HCT116 (cell line): ENCODE results near the gene GPATCH8. TPM values are rescaled to one million over a fixed set of nuclear protein-coding genes. Genes with fewer than 3 reads are reported as not detected.

Experiments
- ATAC-seq: fragments of 200-7000 bp; cut with Tn5 transposase; 2 replicates; pipeline ENCODE4 v1.9.1; 2020; ENCODE audit warnings: mild to moderate bottlenecking, moderate library complexity
- BruUV-seq: library from RNA; stranded (reverse); fragments of 400-500 nt; replicated peaks from 2 replicates; lab custom pipeline; 2021; lab: Mats Ljungman, UMichigan
- CTCF ChIA-PET: fragments of 300-600 bp; sonication (Branson Sonifier 250); formaldehyde crosslinking; loops from one replicate; lab custom pipeline; 2021; ENCODE audit warnings: antibody characterized with exemption; lab: Charles Lee
- POLR2A ChIA-PET: fragments of 300-600, 350-600 bp; sonication (Branson Sonifier 250); formaldehyde crosslinking; loops from one replicate; lab custom pipeline; 2021; ENCODE audit warnings: antibody characterized with exemption; lab: Charles Lee
- RAD21 ChIA-PET, 2 experiments: fragments of 300-600 bp; sonication (Branson Sonifier 250); formaldehyde crosslinking; loops; one replicate each; lab custom pipeline; 2023; ENCODE audit warnings: low total read pairs in 2 of 2; ENCODE audit not compliant: uncharacterized antibody in 2 of 2, unreplicated experiment in 2 of 2, low non-redundant PET in 1 of 2; lab: Charles Lee
- DNase-seq: peaks from one replicate; pipeline ENCODE4 v3.0.0-alpha.2; 2010; ENCODE audit warnings: low read depth, low spot score
- H2AFZ ChIP-seq: fragments of 200-600 bp; shearing (Covaris generic), sonication (generic); 2 replicates; pipeline ENCODE4 v1.6.1; 2017; ENCODE audit warnings: low read depth, mixed run types, mixed read lengths, antibody characterized with exemption, low read length; ENCODE audit not compliant: poor library complexity, severe bottlenecking
- H3K27ac ChIP-seq: 2 replicates; pipeline ENCODE4 v1.5.1; 2012; ENCODE audit warnings: low read depth, low read length
- H3K27me3 ChIP-seq: fragments of 200-600 bp; sonication (generic); 2 replicates; pipeline ENCODE4 v1.6.1; 2016; ENCODE audit warnings: mixed run types, low read length, mixed read lengths; ENCODE audit not compliant: insufficient read depth
- H3K36me3 ChIP-seq, 2 experiments: fragments of 200-500 bp in 1 of 2; fragments of 200-600 bp in 1 of 2; sonication (Bioruptor generic) in 1 of 2; sonication (generic) in 1 of 2; 2 replicates each; pipeline versions ENCODE4 v1.5.1 to v1.6.1; 2014 to 2016; ENCODE audit warnings: low read length in 2 of 2, inconsistent platforms in 1 of 2, mixed read lengths in 1 of 2, mixed run types in 1 of 2; ENCODE audit not compliant: insufficient read depth in 2 of 2, control insufficient read depth in 1 of 2
- H3K4me1 ChIP-seq, 2 experiments: fragments of 200-600 bp in 1 of 2; sonication (generic) in 1 of 2; 2 replicates each; pipeline versions ENCODE4 v1.5.1 to v1.6.1; 2012 to 2017; ENCODE audit warnings: low read length in 2 of 2, inconsistent platforms in 1 of 2, mild to moderate bottlenecking in 1 of 2, mixed read lengths in 1 of 2, mixed run types in 1 of 2, moderate library complexity in 1 of 2; ENCODE audit not compliant: insufficient read depth in 2 of 2, control insufficient read depth in 1 of 2
- H3K4me2 ChIP-seq: fragments of 200-600 bp; sonication (generic); 2 replicates; pipeline ENCODE4 v1.6.1; 2017; ENCODE audit warnings: mixed run types, low read length, mixed read lengths
- H3K4me3 ChIP-seq, 2 experiments: fragments of 200-600 bp in 1 of 2; sonication (generic) in 1 of 2; replicated peaks in 1 of 2; 2 replicates each; pipeline ENCODE4 v1.5.1; 2011 to 2016; ENCODE audit warnings: low read length in 2 of 2, control low read depth in 1 of 2, low read depth in 1 of 2, mild to moderate bottlenecking in 1 of 2, mixed read lengths in 1 of 2, mixed run types in 1 of 2
- H3K79me2 ChIP-seq: fragments of 200-600 bp; sonication (generic); 2 replicates; pipeline ENCODE4 v1.6.1; 2017; ENCODE audit warnings: mild to moderate bottlenecking, mixed run types, low read length, moderate library complexity, mixed read lengths; ENCODE audit not compliant: insufficient read depth
- H3K9ac ChIP-seq: fragments of 200-600 bp; sonication (generic); 2 replicates; pipeline ENCODE4 v1.6.1; 2016; ENCODE audit warnings: low read length, mixed read lengths
- H3K9me2 ChIP-seq: fragments of 200-600 bp; sonication (generic), shearing (Covaris generic); 2 replicates; pipeline ENCODE4 v1.6.1; 2017; ENCODE audit warnings: mixed run types, mild to moderate bottlenecking, moderate library complexity; ENCODE audit not compliant: insufficient read depth
- H3K9me3 ChIP-seq, 2 experiments: fragments of 200-500 bp in 1 of 2; fragments of 200-600 bp in 1 of 2; sonication (Bioruptor generic) in 1 of 2; sonication (generic) in 1 of 2; 2 replicates each; pipeline ENCODE4 v1.6.1; 2014 to 2017; ENCODE audit warnings: low read length in 2 of 2, mixed read lengths in 2 of 2, inconsistent platforms in 1 of 2, low read depth in 1 of 2, mild to moderate bottlenecking in 1 of 2, mixed run types in 1 of 2, moderate library complexity in 1 of 2; ENCODE audit not compliant: control insufficient read depth in 1 of 2, insufficient read depth in 1 of 2
- H4K20me1 ChIP-seq: fragments of 200-600 bp; sonication (generic), shearing (Covaris generic); 2 replicates; pipeline ENCODE4 v1.6.1; 2017; ENCODE audit warnings: mixed run types, mild to moderate bottlenecking, moderate library complexity; ENCODE audit not compliant: insufficient read depth
- ELF1 ChIP-seq: IDR thresholded peaks from 2 replicates; pipeline ENCODE4 v1.6.1; 2012; ENCODE audit warnings: low read depth, borderline replicate concordance
- FOSL1 ChIP-seq: IDR thresholded peaks from 2 replicates; pipeline ENCODE4 v1.6.1; 2012; ENCODE audit warnings: low read depth
- JUND ChIP-seq: IDR thresholded peaks from 2 replicates; pipeline ENCODE4 v1.6.1; 2012
- POLR2A ChIP-seq: IDR thresholded peaks from 2 replicates; pipeline ENCODE4 v1.7.0; 2011; ENCODE audit warnings: borderline replicate concordance; ENCODE audit not compliant: insufficient read depth, insufficient read length; ENCODE audit errors: extremely low read depth
- YY1 ChIP-seq: IDR thresholded peaks from 2 replicates; pipeline ENCODE4 v1.6.1; 2011; ENCODE audit warnings: low read length, low read depth, moderate library complexity, mild to moderate bottlenecking; ENCODE audit not compliant: insufficient replicate concordance; ENCODE audit errors: extremely low read depth
- intact Hi-C: fragments of 100-400 bp; cut with micrococcal nuclease; formaldehyde crosslinking; loops from 2 replicates; pipeline ENCODE4 v1.10.0; 2022
- total RNA-seq: library from RNA; stranded (reverse); gene quantifications from one replicate; pipeline ENCODE4 v1.2.1, GENCODE V29; 2021; ENCODE audit not compliant: unreplicated experiment
- TF ChIP-seq, protein P1 (sequence below): IDR thresholded peaks from 2 replicates; pipeline ENCODE4 v1.6.1; 2012; ENCODE audit warnings: low read depth
- TF ChIP-seq, protein P2 (sequence below): IDR thresholded peaks from 2 replicates; pipeline ENCODE4 v1.6.1; 2011; ENCODE audit warnings: mild to moderate bottlenecking, low read length, moderate library complexity; ENCODE audit not compliant: insufficient replicate concordance; ENCODE audit errors: extremely low read depth

The GPATCH8 gene
- total RNA-seq, 1 experiment from 2014 or later: 28.7 TPM

DNA sequence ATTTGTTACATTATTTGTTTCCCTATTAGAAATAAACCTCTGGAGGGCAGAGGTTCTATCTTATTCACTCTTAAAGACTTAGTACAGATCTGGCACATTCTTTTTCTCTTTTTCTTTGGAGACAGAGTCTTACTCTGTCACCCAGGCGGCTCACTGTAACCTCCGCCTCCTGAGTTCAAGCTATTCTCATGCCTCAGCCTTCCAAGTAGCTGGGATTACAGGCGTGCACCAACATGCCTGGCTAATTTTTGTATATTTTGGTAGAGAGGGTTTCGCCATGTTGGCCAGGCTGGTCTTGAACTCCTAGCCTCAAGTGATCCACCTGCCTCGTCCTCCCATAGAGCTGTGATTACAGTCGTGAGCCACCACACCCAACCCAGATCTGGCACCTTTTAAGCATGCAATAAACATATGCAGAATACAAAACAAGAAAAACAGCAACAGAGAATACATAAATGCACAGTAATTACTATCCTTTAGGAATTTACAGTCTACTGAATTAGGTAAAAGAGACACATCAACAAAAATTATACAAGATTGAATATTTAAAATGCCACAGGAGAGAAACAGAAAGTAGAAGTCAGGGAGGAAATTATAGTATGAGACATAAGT is 52.1 kb downstream of the GPATCH8 start:
- Histone ChIP-seq H4K20me1 (no peaks in the 10 kb centered on the region), H3K27ac (no peak overlapping the region), H3K4me3 (no peak overlapping the region), H3K9ac (no peak overlapping the region), H3K27me3 (no peaks in the 10 kb centered on the region), H3K36me3 (no peaks in the 10 kb centered on the region)
- ATAC-seq: no peak
- ChIA-PET POLR2A (no interaction called here), CTCF (no interaction called here)
- no TSS peak for BruUV-seq
- no peak for TF ChIP-seq FOSL1
- TF ChIP-seq, protein P1, sequence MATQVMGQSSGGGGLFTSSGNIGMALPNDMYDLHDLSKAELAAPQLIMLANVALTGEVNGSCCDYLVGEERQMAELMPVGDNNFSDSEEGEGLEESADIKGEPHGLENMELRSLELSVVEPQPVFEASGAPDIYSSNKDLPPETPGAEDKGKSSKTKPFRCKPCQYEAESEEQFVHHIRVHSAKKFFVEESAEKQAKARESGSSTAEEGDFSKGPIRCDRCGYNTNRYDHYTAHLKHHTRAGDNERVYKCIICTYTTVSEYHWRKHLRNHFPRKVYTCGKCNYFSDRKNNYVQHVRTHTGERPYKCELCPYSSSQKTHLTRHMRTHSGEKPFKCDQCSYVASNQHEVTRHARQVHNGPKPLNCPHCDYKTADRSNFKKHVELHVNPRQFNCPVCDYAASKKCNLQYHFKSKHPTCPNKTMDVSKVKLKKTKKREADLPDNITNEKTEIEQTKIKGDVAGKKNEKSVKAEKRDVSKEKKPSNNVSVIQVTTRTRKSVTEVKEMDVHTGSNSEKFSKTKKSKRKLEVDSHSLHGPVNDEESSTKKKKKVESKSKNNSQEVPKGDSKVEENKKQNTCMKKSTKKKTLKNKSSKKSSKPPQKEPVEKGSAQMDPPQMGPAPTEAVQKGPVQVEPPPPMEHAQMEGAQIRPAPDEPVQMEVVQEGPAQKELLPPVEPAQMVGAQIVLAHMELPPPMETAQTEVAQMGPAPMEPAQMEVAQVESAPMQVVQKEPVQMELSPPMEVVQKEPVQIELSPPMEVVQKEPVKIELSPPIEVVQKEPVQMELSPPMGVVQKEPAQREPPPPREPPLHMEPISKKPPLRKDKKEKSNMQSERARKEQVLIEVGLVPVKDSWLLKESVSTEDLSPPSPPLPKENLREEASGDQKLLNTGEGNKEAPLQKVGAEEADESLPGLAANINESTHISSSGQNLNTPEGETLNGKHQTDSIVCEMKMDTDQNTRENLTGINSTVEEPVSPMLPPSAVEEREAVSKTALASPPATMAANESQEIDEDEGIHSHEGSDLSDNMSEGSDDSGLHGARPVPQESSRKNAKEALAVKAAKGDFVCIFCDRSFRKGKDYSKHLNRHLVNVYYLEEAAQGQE: no peak
- no peak for TF ChIP-seq POLR2A
- TF ChIP-seq JUND: no peak
- TF ChIP-seq, protein P2, sequence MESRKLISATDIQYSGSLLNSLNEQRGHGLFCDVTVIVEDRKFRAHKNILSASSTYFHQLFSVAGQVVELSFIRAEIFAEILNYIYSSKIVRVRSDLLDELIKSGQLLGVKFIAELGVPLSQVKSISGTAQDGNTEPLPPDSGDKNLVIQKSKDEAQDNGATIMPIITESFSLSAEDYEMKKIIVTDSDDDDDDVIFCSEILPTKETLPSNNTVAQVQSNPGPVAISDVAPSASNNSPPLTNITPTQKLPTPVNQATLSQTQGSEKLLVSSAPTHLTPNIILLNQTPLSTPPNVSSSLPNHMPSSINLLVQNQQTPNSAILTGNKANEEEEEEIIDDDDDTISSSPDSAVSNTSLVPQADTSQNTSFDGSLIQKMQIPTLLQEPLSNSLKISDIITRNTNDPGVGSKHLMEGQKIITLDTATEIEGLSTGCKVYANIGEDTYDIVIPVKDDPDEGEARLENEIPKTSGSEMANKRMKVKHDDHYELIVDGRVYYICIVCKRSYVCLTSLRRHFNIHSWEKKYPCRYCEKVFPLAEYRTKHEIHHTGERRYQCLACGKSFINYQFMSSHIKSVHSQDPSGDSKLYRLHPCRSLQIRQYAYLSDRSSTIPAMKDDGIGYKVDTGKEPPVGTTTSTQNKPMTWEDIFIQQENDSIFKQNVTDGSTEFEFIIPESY: no peak
- TF ChIP-seq ELF1: no peak
- TF ChIP-seq YY1: no peak
- TF ChIP-seq, all 23 proteins: peak for 0
- H3K4me2 ChIP-seq: no peak overlapping the region
- no peak for DNase-seq
- intact Hi-C loops: no loop called here
- no peaks in the 10 kb centered on the region for H3K9me3 ChIP-seq
- no peaks in the 10 kb centered on the region for H3K9me2 ChIP-seq
- RAD21 ChIA-PET: no interaction called here
- H3K4me1 ChIP-seq: peaks cover 5 to 8% of the 10 kb centered on the region in 2 experiments; a peak in 3 of 4 replicates
- H2AFZ ChIP-seq: no peak overlapping the region
- peaks cover 19% of the 10 kb centered on the region for H3K79me2 ChIP-seq
